PC-9 (cell line): Measurements from ENCODE around the gene ARF6. TPM values are rescaled to one million over a fixed set of nuclear protein-coding genes. Genes with fewer than 3 reads are reported as not detected.
A peak's percentile ranks its signal among the peaks of the same experiment; 100 is the strongest.

Source experiments
- BruUV-seq: library from RNA; stranded (reverse); fragments of 400-500 nt; replicated peaks from 2 replicates; lab custom pipeline; 2021; lab: Mats Ljungman, UMichigan
- CTCF ChIA-PET: fragments of 300-600 bp; sonication (Branson Sonifier 250); formaldehyde crosslinking; loops from one replicate; lab custom pipeline; 2022; ENCODE audit warnings: antibody characterized with exemption; lab: Charles Lee
- POLR2A ChIA-PET: fragments of 300-600 bp; sonication (Branson Sonifier 250); formaldehyde crosslinking; loops from one replicate; lab custom pipeline; 2022; ENCODE audit warnings: antibody characterized with exemption; ENCODE audit not compliant: unreplicated experiment; lab: Charles Lee
- DNase-seq, 2 experiments: peaks; one replicate each; pipeline versions ENCODE4 v3.0.0 to v3.0.0-alpha.2; 2015 to 2022; ENCODE audit warnings: mixed read lengths in 1 of 2
- H2AFZ ChIP-seq: fragments of 200-600 bp; sonication (generic); 2 replicates; pipeline ENCODE4 v1.8.1; 2017; ENCODE audit warnings: antibody characterized with exemption
- H3F3A ChIP-seq: fragments of 200-600 bp; sonication (generic); 2 replicates; pipeline ENCODE4 v1.8.1; 2017; ENCODE audit warnings: antibody characterized with exemption, mild to moderate bottlenecking, low read depth; ENCODE audit not compliant: insufficient read depth
- H3K27ac ChIP-seq: fragments of 200-600 bp; sonication (generic); 2 replicates; pipeline ENCODE4 v1.6.1; 2016; ENCODE audit warnings: mixed run types
- H3K27me3 ChIP-seq: fragments of 200-600 bp; sonication (generic); 2 replicates; pipeline ENCODE4 v1.6.1; 2016; ENCODE audit warnings: low read depth, mixed run types; ENCODE audit not compliant: insufficient read depth
- H3K36me3 ChIP-seq: fragments of 200-600 bp; sonication (generic); 2 replicates; pipeline ENCODE4 v1.6.1; 2016; ENCODE audit warnings: low read depth, mixed run types
- H3K4me1 ChIP-seq: fragments of 200-600 bp; sonication (generic); replicated peaks from 2 replicates; pipeline ENCODE4 v1.6.1; 2016; ENCODE audit warnings: mixed run types; ENCODE audit not compliant: insufficient read depth
- H3K4me2 ChIP-seq: fragments of 200-600 bp; sonication (generic); 2 replicates; pipeline ENCODE4 v1.6.1; 2017; ENCODE audit warnings: mixed run types
- H3K4me3 ChIP-seq: fragments of 200-600 bp; sonication (generic); 2 replicates; pipeline ENCODE4 v1.6.1; 2016; ENCODE audit warnings: mixed run types
- H3K79me2 ChIP-seq: fragments of 200-600 bp; sonication (generic); 2 replicates; pipeline ENCODE4 v1.6.1; 2017; ENCODE audit warnings: low read depth, mixed run types
- H3K9me2 ChIP-seq: fragments of 200-600 bp; sonication (generic); 2 replicates; pipeline ENCODE4 v1.8.1; 2017; ENCODE audit warnings: mild to moderate bottlenecking; ENCODE audit not compliant: insufficient read depth
- H3K9me3 ChIP-seq: fragments of 200-600 bp; sonication (generic); 2 replicates; pipeline ENCODE4 v1.8.1; 2016; ENCODE audit warnings: low read depth; ENCODE audit not compliant: insufficient read depth
- H4K20me1 ChIP-seq: fragments of 200-600 bp; sonication (generic); 2 replicates; pipeline ENCODE4 v1.8.1; 2017; ENCODE audit not compliant: insufficient read depth
- EZH2 ChIP-seq: fragments of 200-600 bp; sonication (generic); IDR thresholded peaks from 2 replicates; pipeline ENCODE4 v1.8.0; 2017; ENCODE audit warnings: antibody characterized with exemption, low read depth
- intact Hi-C: fragments of 100-400 bp; cut with micrococcal nuclease; formaldehyde crosslinking; loops from one replicate; pipeline ENCODE4 v1.10.0; 2022; ENCODE audit not compliant: unreplicated experiment
- total RNA-seq: library from RNA; stranded (reverse); gene quantifications from 2 replicates; pipeline ENCODE4 v1.2.3, GENCODE V29; 2021
- TF ChIP-seq, protein P1 (sequence below): fragments of 200-600 bp; sonication (generic); conservative IDR thresholded peaks from 2 replicates; pipeline ENCODE4 v1.6.1; 2017; ENCODE audit warnings: mixed run types, antibody characterized with exemption, mild to moderate bottlenecking, moderate library complexity

The ARF6 gene
- total RNA-seq, 1 experiment from 2014 or later, result 65.3 TPM

DNA sequence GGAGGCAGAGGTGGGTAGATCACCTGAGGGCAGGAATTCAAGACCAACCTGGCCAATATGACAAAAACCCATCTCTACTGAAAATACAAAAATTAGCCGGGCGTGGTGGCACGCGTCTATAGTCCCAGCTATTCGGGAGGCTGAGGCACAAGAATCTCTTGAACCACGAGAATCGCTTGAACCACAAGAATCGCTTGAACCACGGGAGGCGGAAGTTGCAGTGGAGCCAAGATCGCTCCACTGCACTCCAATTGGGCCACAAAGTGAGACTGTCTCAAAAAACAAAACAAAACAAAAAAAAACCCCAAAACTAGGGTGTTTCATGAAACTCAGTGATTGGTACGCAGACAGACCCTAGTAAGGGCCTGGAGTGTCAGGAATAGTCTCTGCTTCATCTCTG is 6.4 kb upstream of the ARF6 start:
- Histone ChIP-seq H3K4me3 (no peak overlapping the region), H3K79me2 (0 out of 2 replicates have a peak, but pooled peaks cover under 1% of the 10 kb centered on the region), H4K20me1 (no peaks in the 10 kb centered on the region), H3K27me3 (no peaks in the 10 kb centered on the region), H3F3A (peaks cover 2% of the 10 kb centered on the region; the same call in 1 of the 2 replicates), H3K27ac (no peak overlapping the region), H3K9me3 (no peaks in the 10 kb centered on the region), H3K36me3 (no peaks in the 10 kb centered on the region), H3K4me2 (no peak overlapping the region), H3K9me2 (no peaks in the 10 kb centered on the region), H3K4me1 (peaks cover 12% of the 10 kb centered on the region), H2AFZ (no peak overlapping the region)
- POLR2A ChIA-PET, result no interaction called here
- DNase-seq, result no peak
- no TSS peak for BruUV-seq
- CTCF ChIA-PET, result no interaction called here
- intact Hi-C loops, result no loop called here
- no peak for TF ChIP-seq EZH2
- TF ChIP-seq, protein P1, sequence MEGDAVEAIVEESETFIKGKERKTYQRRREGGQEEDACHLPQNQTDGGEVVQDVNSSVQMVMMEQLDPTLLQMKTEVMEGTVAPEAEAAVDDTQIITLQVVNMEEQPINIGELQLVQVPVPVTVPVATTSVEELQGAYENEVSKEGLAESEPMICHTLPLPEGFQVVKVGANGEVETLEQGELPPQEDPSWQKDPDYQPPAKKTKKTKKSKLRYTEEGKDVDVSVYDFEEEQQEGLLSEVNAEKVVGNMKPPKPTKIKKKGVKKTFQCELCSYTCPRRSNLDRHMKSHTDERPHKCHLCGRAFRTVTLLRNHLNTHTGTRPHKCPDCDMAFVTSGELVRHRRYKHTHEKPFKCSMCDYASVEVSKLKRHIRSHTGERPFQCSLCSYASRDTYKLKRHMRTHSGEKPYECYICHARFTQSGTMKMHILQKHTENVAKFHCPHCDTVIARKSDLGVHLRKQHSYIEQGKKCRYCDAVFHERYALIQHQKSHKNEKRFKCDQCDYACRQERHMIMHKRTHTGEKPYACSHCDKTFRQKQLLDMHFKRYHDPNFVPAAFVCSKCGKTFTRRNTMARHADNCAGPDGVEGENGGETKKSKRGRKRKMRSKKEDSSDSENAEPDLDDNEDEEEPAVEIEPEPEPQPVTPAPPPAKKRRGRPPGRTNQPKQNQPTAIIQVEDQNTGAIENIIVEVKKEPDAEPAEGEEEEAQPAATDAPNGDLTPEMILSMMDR, result no peak

DNA sequence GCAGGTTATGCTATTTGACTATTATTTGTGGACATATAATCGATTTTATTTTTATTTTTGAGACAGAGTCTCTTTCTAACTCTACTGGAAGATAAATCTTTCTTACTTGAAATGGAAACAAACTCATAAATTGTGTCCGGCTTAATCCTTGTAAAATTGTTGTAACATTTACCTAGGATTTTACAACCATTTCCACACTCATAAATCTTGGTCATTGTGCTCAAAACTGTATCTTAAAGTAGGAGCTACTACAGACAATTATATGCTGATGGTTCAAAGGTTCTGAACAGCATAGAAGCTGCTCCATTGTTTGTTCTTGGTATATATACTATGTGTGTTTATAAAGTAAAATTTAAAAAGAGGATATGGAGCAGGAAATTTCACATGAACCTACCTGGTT is 4.6 kb upstream of the ARF6 start:
- no peak overlapping the region for H3K4me3 ChIP-seq
- H4K20me1 ChIP-seq, result no peaks in the 10 kb centered on the region
- no peaks in the 10 kb centered on the region for H3F3A ChIP-seq
- no peaks in the 10 kb centered on the region for H3K36me3 ChIP-seq
- no peak for TF ChIP-seq EZH2
- TF ChIP-seq, protein P1, result no peak
- no peaks in the 10 kb centered on the region for H3K27me3 ChIP-seq
- CTCF ChIA-PET, result interaction anchor here (0.6 to 0.8 kb wide), 2 partner anchors 12 to 23 kb away, joined by 3 to 7 read pairs; no protein-coding TSS in a partner anchor
- DNase-seq, result no peak
- no peaks in the 10 kb centered on the region for H3K9me2 ChIP-seq
- peaks cover 10% of the 10 kb centered on the region for H3K4me1 ChIP-seq
- no peaks in the 10 kb centered on the region for H3K9me3 ChIP-seq
- no peak overlapping the region for H3K27ac ChIP-seq
- BruUV-seq, result no TSS peak
- H2AFZ ChIP-seq, result no peak overlapping the region
- intact Hi-C loops, result no loop called here
- POLR2A ChIA-PET, result interaction anchor here (0.5 kb wide), 1 partner anchor 846 kb away, joined by 4 read pairs; no protein-coding TSS in a partner anchor
- H3K4me2 ChIP-seq, result no peak overlapping the region
- H3K79me2 ChIP-seq, result peaks cover 10% of the 10 kb centered on the region

DNA sequence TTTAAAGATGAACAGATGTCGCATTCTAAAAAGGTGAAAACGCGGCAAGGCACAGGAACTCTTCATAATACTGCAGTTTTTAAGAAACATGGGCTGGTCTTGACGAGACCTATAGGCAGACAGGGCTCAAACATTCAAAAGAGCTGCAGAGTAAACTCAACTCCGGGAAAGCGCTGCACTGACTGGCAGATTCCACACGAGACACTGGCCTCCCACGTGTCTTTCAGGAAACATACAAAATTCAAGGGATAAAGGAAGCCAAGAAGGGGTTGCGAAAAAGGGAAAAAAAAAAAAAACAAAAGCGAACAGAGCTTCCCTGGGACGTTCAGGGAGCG is 614 bp upstream of the ARF6 start:
- Histone ChIP-seq H3K27me3 (no peaks in the 10 kb centered on the region), H4K20me1 (peaks cover 28% of the 10 kb centered on the region), H3K36me3 (peaks cover 27% of the 10 kb centered on the region), H3K4me1 (peaks cover 23% of the 10 kb centered on the region), H2AFZ (peak overlapping the region; percentile 83), H3K27ac (peak overlapping the region; percentile 96), H3K79me2 (peaks cover 50% of the 10 kb centered on the region), H3F3A (peaks cover 7% of the 10 kb centered on the region; the same call in 1 of the 2 replicates), H3K4me3 (peak overlapping the region; percentile 99), H3K4me2 (peak overlapping the region; percentile 97), H3K9me3 (no peaks in the 10 kb centered on the region), H3K9me2 (no peaks in the 10 kb centered on the region)
- ChIA-PET CTCF (interaction anchor here (0.6 to 1.4 kb wide), 2 partner anchors 27 to 30 kb away, joined by 3 to 15 read pairs; no protein-coding TSS in a partner anchor), POLR2A (interaction anchor here (0.5 to 1.5 kb wide), 8 partner anchors 24 to 224 kb away, joined by 3 to 19 read pairs (median 6); no protein-coding TSS in a partner anchor)
- intact Hi-C loops, result loop anchor here (1.0 kb wide), 3 partner anchors 24 to 80 kb away; no protein-coding TSS in a partner anchor
- TSS peak; percentile 81 for BruUV-seq
- TF ChIP-seq EZH2, result no peak
- TF ChIP-seq, protein P1, result no peak
- no peak for DNase-seq
